PC-3 (cell line): ENCODE measurements around the gene PELO. TPM values are rescaled to one million over a fixed set of nuclear protein-coding genes. Genes with fewer than 3 reads are reported as not detected.

Experiments used
- ATAC-seq: fragments of 200-7000 bp; cut with Tn5 transposase; 2 replicates; pipeline ENCODE4 v1.9.1; 2020; ENCODE audit warnings: mild to moderate bottlenecking, moderate library complexity
- BruUV-seq: library from RNA; stranded (reverse); fragments of 400-500 nt; replicated peaks from 2 replicates; lab custom pipeline; 2021; lab: Mats Ljungman, UMichigan
- CTCF ChIA-PET: fragments of 300-600 bp; sonication (Branson Sonifier 250); formaldehyde crosslinking; loops from one replicate; lab custom pipeline; 2022; ENCODE audit warnings: antibody characterized with exemption; lab: Charles Lee
- POLR2A ChIA-PET: fragments of 300-600 bp; sonication (Branson Sonifier 250); formaldehyde crosslinking; loops from one replicate; lab custom pipeline; 2022; ENCODE audit warnings: antibody characterized with exemption; ENCODE audit not compliant: unreplicated experiment; lab: Charles Lee
- DNase-seq: peaks from one replicate; pipeline ENCODE4 v3.0.0-alpha.2; 2015
- H2AFZ ChIP-seq: fragments of 300-600 bp; sonication (generic); 2 replicates; pipeline ENCODE4 v1.6.0; 2016; ENCODE audit warnings: antibody characterized with exemption, low read length
- H3F3A ChIP-seq: fragments of 300-600 bp; sonication (generic); one replicate; pipeline ENCODE4 v1.6.0; 2017; ENCODE audit warnings: antibody characterized with exemption, low read length, control low read depth, mild to moderate bottlenecking; ENCODE audit not compliant: unreplicated experiment
- H3K27ac ChIP-seq: fragments of 300-600 bp; sonication (generic); 2 replicates; pipeline ENCODE4 v1.5.1; 2016; ENCODE audit warnings: mild to moderate bottlenecking, low read length
- H3K27me3 ChIP-seq: fragments of 300-600 bp; sonication (generic); 2 replicates; pipeline ENCODE4 v1.6.1; 2016; ENCODE audit warnings: low read length, mixed read lengths
- H3K36me3 ChIP-seq: fragments of 300-600 bp; sonication (generic); 2 replicates; pipeline ENCODE4 v1.6.1; 2016; ENCODE audit warnings: low read depth, mixed run types, low read length, mixed read lengths
- H3K4me1 ChIP-seq: fragments of 300-600 bp; sonication (generic); 2 replicates; pipeline ENCODE4 v1.5.1; 2016; ENCODE audit warnings: low read length; ENCODE audit not compliant: insufficient read depth
- H3K4me2 ChIP-seq: fragments of 300-600 bp; sonication (generic); 2 replicates; pipeline ENCODE4 v1.6.0; 2016; ENCODE audit warnings: low read length
- H3K4me3 ChIP-seq: fragments of 300-600 bp; sonication (generic); 2 replicates; pipeline ENCODE4 v1.5.1; 2016; ENCODE audit warnings: mild to moderate bottlenecking, low read length, mixed read lengths
- H3K79me2 ChIP-seq: fragments of 300-600 bp; sonication (generic); 2 replicates; pipeline ENCODE4 v1.6.1; 2017; ENCODE audit warnings: low read length, mixed read lengths
- H3K9ac ChIP-seq: fragments of 300-600 bp; sonication (generic); 2 replicates; pipeline ENCODE4 v1.6.0; 2016; ENCODE audit warnings: mild to moderate bottlenecking, low read length
- H3K9me2 ChIP-seq: fragments of 300-600 bp; sonication (generic); replicated peaks from 2 replicates; pipeline ENCODE4 v1.6.1; 2016; ENCODE audit warnings: mixed run types, low read length, mixed read lengths
- H3K9me3 ChIP-seq: fragments of 300-600 bp; sonication (generic); 2 replicates; pipeline ENCODE4 v1.6.1; 2016; ENCODE audit warnings: low read length, mixed read lengths
- H4K20me1 ChIP-seq: fragments of 300-600 bp; sonication (generic); 2 replicates; pipeline ENCODE4 v1.6.1; 2016; ENCODE audit warnings: low read length, mixed read lengths
- CTCF ChIP-seq: fragments of 300-600 bp; sonication (generic); conservative IDR thresholded peaks from 2 replicates; pipeline ENCODE4 v1.5.1; 2017; ENCODE audit warnings: antibody characterized with exemption, low read depth, mild to moderate bottlenecking, low read length
- EZH2 ChIP-seq: fragments of 300-600 bp; sonication (generic); IDR thresholded peaks from one replicate; pipeline ENCODE4 v1.6.1; 2017; ENCODE audit warnings: antibody characterized with exemption, mild to moderate bottlenecking, low read length; ENCODE audit not compliant: unreplicated experiment
- EZH2phosphoT487 ChIP-seq: fragments of 300-600 bp; sonication (generic); IDR thresholded peaks from 2 replicates; pipeline ENCODE4 v1.6.1; 2018; ENCODE audit warnings: mild to moderate bottlenecking, antibody characterized with exemption, low read length, borderline replicate concordance
- intact Hi-C: fragments of 100-400 bp; cut with micrococcal nuclease; formaldehyde crosslinking; loops from 2 replicates; pipeline ENCODE4 v1.9.0; 2023
- total RNA-seq: library from RNA; depleted of rRNA; stranded (reverse); fragments of >200 nt; gene quantifications from 2 replicates; pipeline ENCODE4 v1.2.3, GENCODE V29; 2014

The PELO gene
- total RNA-seq, 1 experiment from 2014 or later = 45.3 TPM

GRCh38 chr5:52799358-52799982 lies 11.8 kb downstream of the PELO start:
- Histone ChIP-seq H3K9me3 (no peaks in the 10 kb centered on the region), H3K9me2 (no peaks in the 10 kb centered on the region), H3K9ac (peak overlapping the region; percentile 100), H3K4me3 (peak overlapping the region; percentile 77), H3K4me2 (peak overlapping the region; percentile 99), H3F3A (no peaks in the 10 kb centered on the region), H3K36me3 (peaks cover 25% of the 10 kb centered on the region), H2AFZ (peak overlapping the region; percentile 73), H3K79me2 (peaks cover 62% of the 10 kb centered on the region), H4K20me1 (peaks cover 37% of the 10 kb centered on the region), H3K27me3 (no peaks in the 10 kb centered on the region), H3K27ac (peak overlapping the region; percentile 99), H3K4me1 (peaks cover 23% of the 10 kb centered on the region)
- intact Hi-C loops = loop anchor here (1.0 kb wide), 2 partner anchors 11 to 116 kb away; no protein-coding TSS in a partner anchor
- CTCF ChIA-PET = interaction anchor here (0.6 to 1.9 kb wide), 3 partner anchors 17 to 135 kb away, joined by 3 to 7 read pairs (median 6); no protein-coding TSS in a partner anchor
- no TSS peak for BruUV-seq
- peak; percentile 20 for DNase-seq
- ATAC-seq = peak; percentile 19
- no peak for TF ChIP-seq CTCF
- POLR2A ChIA-PET = interaction anchor here (0.6 to 1.2 kb wide), 7 partner anchors 10 to 1750 kb away, joined by 3 to 8 read pairs (median 4); partner anchors contain the start of gene MOCS2

GRCh38 chr5:52799983-52800393 lies 12.3 kb downstream of the PELO start:
- Histone ChIP-seq H2AFZ (peak overlapping the region; percentile 73), H3K27me3 (no peaks in the 10 kb centered on the region), H3K4me1 (peaks cover 25% of the 10 kb centered on the region), H3K9ac (peak overlapping the region; percentile 100), H3K9me2 (no peaks in the 10 kb centered on the region), H3F3A (no peaks in the 10 kb centered on the region), H3K4me3 (peak overlapping the region; percentile 77), H3K4me2 (peak overlapping the region; percentile 99), H3K79me2 (peaks cover 67% of the 10 kb centered on the region), H3K9me3 (no peaks in the 10 kb centered on the region), H4K20me1 (peaks cover 41% of the 10 kb centered on the region), H3K36me3 (peaks cover 28% of the 10 kb centered on the region), H3K27ac (peak overlapping the region; percentile 99)
- intact Hi-C loops = loop anchor here (1.0 to 5.0 kb wide), 3 partner anchors 12 to 115 kb away; no protein-coding TSS in a partner anchor
- BruUV-seq = no TSS peak
- DNase-seq = peak; percentile 94
- ATAC-seq = peak; percentile 70
- POLR2A ChIA-PET = interaction anchor here (0.6 to 1.2 kb wide), 5 partner anchors 10 to 1749 kb away, joined by 3 to 6 read pairs (median 4); partner anchors contain the start of gene MOCS2
- CTCF ChIA-PET = interaction anchor here (1.2 to 1.9 kb wide), 2 partner anchors 115 to 136 kb away, joined by 6 to 7 read pairs; no protein-coding TSS in a partner anchor
- TF ChIP-seq CTCF = no peak
- no peak for TF ChIP-seq EZH2
- no peak for TF ChIP-seq EZH2phosphoT487
